Prostate gland (tissue), 2 donors: ENCODE measurements around the gene STK39. TPM values are rescaled to one million over a fixed set of nuclear protein-coding genes. Genes with fewer than 3 reads are reported as not detected.
A peak's percentile ranks its signal among the peaks of the same experiment; 100 is the strongest.

Source experiments
- DNase-seq: peaks from one replicate; pipeline ENCODE4 v3.0.0-alpha.2; 2019; ENCODE audit warnings: low spot score
- H3K27ac ChIP-seq, 2 donors: fragments of 200-600 bp; sonication (generic); 2 replicates each; pipeline ENCODE4 v1.5.1; 2017 to 2019
- H3K27me3 ChIP-seq: fragments of 200-600 bp; sonication (generic); replicated peaks from 2 replicates; pipeline ENCODE4 v1.5.1; 2019; ENCODE audit not compliant: insufficient read depth
- H3K36me3 ChIP-seq, 2 donors: fragments of 200-600 bp; sonication (generic); 1 replicate in 1 of 2; 2 replicates in 1 of 2; pipeline versions ENCODE4 v1.5.1 to v1.8.1; 2017 to 2019
- H3K4me1 ChIP-seq: fragments of 200-600 bp; sonication (generic); replicated peaks from 2 replicates; pipeline ENCODE4 v1.5.1; 2019
- H3K4me3 ChIP-seq, 2 donors: fragments of 200-600 bp; sonication (generic); 2 replicates each; pipeline ENCODE4 v1.5.1; 2017 to 2019
- H3K9me3 ChIP-seq: fragments of 200-600 bp; sonication (generic); 2 replicates; pipeline ENCODE4 v1.5.1; 2017
- CTCF ChIP-seq, 4 experiments: fragments of 200-600 bp in 2 of 4; fragments of 450-650 bp in 2 of 4; sonication (generic) in 2 of 4; IDR thresholded peaks; 1 replicate in 3 of 4; 2 replicates in 1 of 4; pipeline ENCODE4 v1.5.1; 2016 to 2019; ENCODE audit warnings: antibody characterized with exemption in 4 of 4, mild to moderate bottlenecking in 2 of 4, moderate library complexity in 2 of 4
- POLR2A ChIP-seq: fragments of 450-650 bp; IDR thresholded peaks from one replicate; pipeline ENCODE4 v1.6.1; 2016; ENCODE audit warnings: antibody characterized with exemption, mild to moderate bottlenecking
- POLR2AphosphoS5 ChIP-seq: sonication (generic); formaldehyde crosslinking; IDR thresholded peaks from one replicate; pipeline ENCODE4 v1.6.1; 2017; ENCODE audit warnings: antibody characterized with exemption
- WGBS: methylation state at CpG from one replicate; pipeline ENCODE4 v1.1.5; 2018; 5-methylcytosine and 5-hydroxymethylcytosine counted together
- intact Hi-C: fragments of 100-400 bp; cut with DNase I; formaldehyde crosslinking; loops from one replicate; pipeline ENCODE4 v1.14.2; 2022
- total RNA-seq, 2 donors: library from RNA; depleted of rRNA; stranded (reverse); fragments of >200 nt; gene quantifications; one replicate each; pipeline ENCODE4 v1.1.0, GENCODE V29; 2016

STK39 gene
- total RNA-seq, 2 donors from 2014 or later = 32.2 to 54.7 TPM

DNA sequence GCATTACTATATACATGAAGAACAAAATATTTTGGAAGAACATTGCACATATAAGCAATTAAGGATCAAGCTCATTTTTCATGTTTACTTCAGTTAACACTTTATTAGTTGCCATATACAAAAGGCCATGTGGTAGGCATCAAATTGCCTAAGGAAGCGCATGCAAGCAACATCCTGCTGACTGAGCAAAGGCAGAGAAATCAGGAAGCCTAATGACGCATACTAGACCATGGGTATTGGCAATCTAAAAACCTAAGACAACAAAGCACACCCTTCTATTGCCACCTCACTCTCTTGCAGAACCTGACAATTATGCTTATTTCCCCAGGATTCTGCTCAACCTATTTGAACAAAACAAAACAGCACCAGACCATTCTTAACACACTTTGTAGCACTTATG lies 171.9 kb downstream of the STK39 start:
- Histone ChIP-seq H3K9me3 (no peaks in the 10 kb centered on the region), H3K4me3 (no peak overlapping the region), H3K36me3 (no peaks in the 10 kb centered on the region), H3K27ac (no peak overlapping the region), H3K4me1 (no peaks in the 10 kb centered on the region), H3K27me3 (no peaks in the 10 kb centered on the region)
- intact Hi-C loops = no loop called here
- TF ChIP-seq POLR2A (no peak), POLR2AphosphoS5 (no peak), CTCF (IDR thresholded peaks at IDR 0.05) (no peak)
- 94% methylated on average over 2 of the region's 2 CpGs for WGBS
- no peak for DNase-seq

GRCh38 chr2:168072626-168073303 lies 174.6 kb downstream of the STK39 start:
- H3K9me3 ChIP-seq = no peaks in the 10 kb centered on the region
- 86% methylated on average over 1 of the region's 1 CpG for WGBS
- no peaks in the 10 kb centered on the region for H3K27me3 ChIP-seq
- intact Hi-C loops = no loop called here
- H3K4me3 ChIP-seq = no peak overlapping the region
- H3K4me1 ChIP-seq = no peaks in the 10 kb centered on the region
- no peak overlapping the region for H3K27ac ChIP-seq
- TF ChIP-seq POLR2A (no peak), CTCF (IDR thresholded peaks at IDR 0.05) (no peak), POLR2AphosphoS5 (no peak)
- no peaks in the 10 kb centered on the region for H3K36me3 ChIP-seq
- no peak for DNase-seq

DNA sequence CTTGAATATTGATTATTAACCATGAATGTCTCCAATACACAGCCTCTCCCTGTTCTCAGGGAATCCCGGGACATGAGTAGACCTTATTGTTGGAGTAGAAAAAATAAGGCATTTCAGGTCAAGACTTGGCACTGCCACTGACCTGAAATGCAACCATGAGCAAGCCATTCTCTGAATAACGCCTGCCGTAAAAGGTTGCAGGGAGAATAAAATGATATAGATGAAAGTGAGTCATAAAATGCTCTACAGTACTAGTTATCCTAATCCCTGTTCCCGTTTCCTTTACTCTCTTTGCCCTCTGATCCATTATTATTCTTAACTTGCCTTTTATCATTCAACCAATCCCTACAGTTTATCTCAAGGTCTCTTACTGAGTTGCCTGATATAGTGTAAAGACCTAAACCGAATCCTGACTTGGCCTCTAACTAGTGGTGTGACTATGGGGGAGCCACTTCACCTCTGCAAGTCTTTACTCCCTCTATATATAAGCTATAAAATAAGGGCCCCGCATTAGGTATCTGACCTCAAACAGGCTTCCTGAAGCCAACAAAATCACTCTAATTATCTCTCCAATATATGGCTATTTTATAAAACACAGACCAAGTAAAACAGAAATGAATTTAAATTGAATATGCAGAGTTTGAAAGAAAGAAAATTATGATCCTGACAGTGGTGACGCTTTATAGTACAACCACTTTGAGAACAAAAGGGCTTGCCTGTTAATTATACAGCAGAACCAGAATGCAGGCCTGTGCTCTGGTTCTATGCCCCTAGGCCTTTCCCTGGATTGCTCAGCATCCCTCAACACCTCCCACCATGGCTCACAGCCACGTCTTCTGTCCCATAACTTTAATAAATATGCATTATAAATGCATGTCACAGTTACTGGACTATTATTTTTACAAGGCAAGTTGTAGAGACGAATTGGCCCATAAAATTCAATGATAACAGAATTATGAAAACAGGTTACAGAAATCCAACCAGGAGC lies 183.1 kb downstream of the STK39 start:
- H3K4me1 ChIP-seq = peaks cover 4% of the 10 kb centered on the region
- H3K9me3 ChIP-seq = no peaks in the 10 kb centered on the region
- H3K4me3 ChIP-seq = no peak overlapping the region
- WGBS = 73% methylated on average over 9 of the region's 9 CpGs
- peak overlapping the region in 1 of 2 donors; percentile 21 for H3K27ac ChIP-seq
- DNase-seq = no peak
- intact Hi-C loops = no loop called here
- TF ChIP-seq CTCF (IDR thresholded peaks at IDR 0.05) (no peak), POLR2A (no peak), POLR2AphosphoS5 (no peak)
- no peaks in the 10 kb centered on the region for H3K36me3 ChIP-seq
- H3K27me3 ChIP-seq = no peaks in the 10 kb centered on the region

DNA sequence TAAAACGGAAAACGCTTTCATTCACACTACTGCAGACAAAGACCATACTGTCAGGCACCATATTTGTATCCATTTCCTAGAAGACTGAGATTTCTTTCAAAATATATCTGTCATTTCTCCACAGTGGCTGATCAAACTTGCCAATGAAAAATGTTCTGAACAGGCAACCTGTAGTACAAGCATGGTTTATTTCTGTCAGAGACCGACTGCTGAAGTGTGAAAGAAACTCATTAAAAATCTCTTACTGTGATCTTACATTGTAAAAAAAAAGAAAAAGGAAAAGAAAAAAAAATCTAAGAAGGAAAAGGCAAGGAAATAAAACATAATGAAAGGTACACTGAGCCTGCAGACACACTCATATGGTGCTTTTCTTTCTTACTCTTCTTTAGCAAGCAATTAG lies 184.5 kb downstream of the STK39 start:
- intact Hi-C loops = no loop called here
- Histone ChIP-seq H3K9me3 (no peaks in the 10 kb centered on the region), H3K4me1 (peaks cover 4% of the 10 kb centered on the region), H3K27ac (no peak overlapping the region), H3K27me3 (no peaks in the 10 kb centered on the region), H3K4me3 (no peak overlapping the region), H3K36me3 (no peaks in the 10 kb centered on the region)
- no peak for DNase-seq
- no peak for TF ChIP-seq CTCF (IDR thresholded peaks at IDR 0.05)
- no peak for TF ChIP-seq POLR2AphosphoS5
- TF ChIP-seq POLR2A = no peak
- WGBS = 82% methylated on average over 3 of the region's 3 CpGs
